Mesenchymal stem cell (in vitro differentiated cells and primary cell): ENCODE data around the gene QSOX2.

ENCODE experiments used
- DNase-seq: peaks from one replicate; pipeline ENCODE4 v3.0.0-alpha.2; 2013
- H2AFZ ChIP-seq: one replicate; pipeline ENCODE4 v1.6.1; 2013; ENCODE audit warnings: low read depth, mild to moderate bottlenecking, control low read depth, inconsistent platforms, low read length, moderate library complexity
- H2AK5ac ChIP-seq: 2 replicates; pipeline ENCODE4 v1.6.1; 2013; ENCODE audit warnings: low read length, moderate library complexity, mild to moderate bottlenecking, inconsistent platforms; ENCODE audit not compliant: severe bottlenecking
- H2BK120ac ChIP-seq: one replicate; pipeline ENCODE4 v1.6.1; 2013; ENCODE audit warnings: low read depth, mild to moderate bottlenecking, inconsistent platforms, low read length, moderate library complexity
- H2BK12ac ChIP-seq, 2 experiments: one replicate each; pipeline ENCODE4 v1.6.1; 2013; ENCODE audit warnings: inconsistent platforms in 2 of 2, low read length in 2 of 2, mild to moderate bottlenecking in 2 of 2, moderate library complexity in 2 of 2, control low read depth in 1 of 2
- H2BK15ac ChIP-seq: one replicate; pipeline ENCODE4 v1.6.1; 2013; ENCODE audit warnings: mild to moderate bottlenecking, low read depth, inconsistent platforms; ENCODE audit not compliant: poor library complexity, severe bottlenecking
- H2BK5ac ChIP-seq: 2 replicates; pipeline ENCODE4 v1.6.1; 2013; ENCODE audit warnings: low read depth, mild to moderate bottlenecking, low read length, control low read depth, inconsistent platforms; ENCODE audit not compliant: poor library complexity, severe bottlenecking
- H3K14ac ChIP-seq, 2 experiments: one replicate each; pipeline ENCODE4 v1.6.1; 2013; ENCODE audit warnings: inconsistent platforms in 2 of 2, low read length in 2 of 2, control low read depth in 1 of 2, mild to moderate bottlenecking in 1 of 2, moderate library complexity in 1 of 2
- H3K18ac ChIP-seq, 2 experiments: one replicate each; pipeline ENCODE4 v1.6.1; 2013; ENCODE audit warnings: inconsistent platforms in 2 of 2, low read length in 2 of 2, control low read depth in 1 of 2, low read depth in 1 of 2, mild to moderate bottlenecking in 1 of 2
- H3K23ac ChIP-seq, 2 experiments: one replicate each; pipeline ENCODE4 v1.6.1; 2013; ENCODE audit warnings: inconsistent platforms in 2 of 2, low read length in 2 of 2, mild to moderate bottlenecking in 2 of 2, moderate library complexity in 2 of 2, control low read depth in 1 of 2
- H3K27ac ChIP-seq: 2 replicates; pipeline ENCODE4 v1.5.1; 2013; ENCODE audit warnings: mild to moderate bottlenecking, moderate library complexity, low read length, control low read depth, inconsistent platforms; ENCODE audit not compliant: poor library complexity, severe bottlenecking
- H3K27me3 ChIP-seq, 2 experiments: 2 replicates each; pipeline versions ENCODE4 v1.6.1 to v1.7.0; 2013; ENCODE audit warnings: low read length in 2 of 2, mild to moderate bottlenecking in 2 of 2, moderate library complexity in 2 of 2, control low read depth in 1 of 2, inconsistent platforms in 1 of 2; ENCODE audit not compliant: control insufficient read depth in 1 of 2, insufficient read depth in 1 of 2
- H3K36me3 ChIP-seq, 2 experiments: 2 replicates each; pipeline versions ENCODE4 v1.6.1 to v1.7.0; 2013; ENCODE audit warnings: low read length in 2 of 2, control low read depth in 1 of 2, inconsistent platforms in 1 of 2, low read depth in 1 of 2, mild to moderate bottlenecking in 1 of 2; ENCODE audit not compliant: insufficient read depth in 2 of 2, control insufficient read depth in 1 of 2
- H3K4ac ChIP-seq, 2 experiments: one replicate each; pipeline ENCODE4 v1.6.1; 2013; ENCODE audit warnings: inconsistent platforms in 2 of 2, low read length in 2 of 2, mild to moderate bottlenecking in 2 of 2, moderate library complexity in 2 of 2, control low read depth in 1 of 2, low read depth in 1 of 2
- H3K4me1 ChIP-seq: 2 replicates; pipeline ENCODE4 v1.6.1; 2013; ENCODE audit warnings: low read depth, low read length, control low read depth; ENCODE audit not compliant: control insufficient read depth, insufficient read depth
- H3K4me2 ChIP-seq: 2 replicates; pipeline ENCODE4 v1.6.1; 2013; ENCODE audit warnings: low read length, mild to moderate bottlenecking, inconsistent platforms; ENCODE audit not compliant: poor library complexity, severe bottlenecking
- H3K4me3 ChIP-seq, 2 experiments: 2 replicates each; pipeline versions ENCODE4 v1.5.1 to v1.7.0; 2013; ENCODE audit warnings: low read length in 2 of 2, mild to moderate bottlenecking in 2 of 2, control low read depth in 1 of 2, low read depth in 1 of 2; ENCODE audit not compliant: insufficient read depth in 1 of 2
- H3K79me1 ChIP-seq: replicated peaks from 2 replicates; pipeline ENCODE4 v1.6.1; 2013; ENCODE audit warnings: mild to moderate bottlenecking, control low read depth, low read length, inconsistent platforms; ENCODE audit not compliant: poor library complexity, severe bottlenecking
- H3K9ac ChIP-seq: 2 replicates; pipeline ENCODE4 v1.7.0; 2013; ENCODE audit warnings: mild to moderate bottlenecking, low read length, moderate library complexity
- H3K9me3 ChIP-seq: 2 replicates; pipeline ENCODE4 v1.7.0; 2013; ENCODE audit warnings: mild to moderate bottlenecking, low read length; ENCODE audit not compliant: control insufficient read depth
- H4K8ac ChIP-seq: one replicate; pipeline ENCODE4 v1.6.1; 2013; ENCODE audit warnings: inconsistent platforms, mild to moderate bottlenecking, low read length, moderate library complexity
- H4K91ac ChIP-seq: one replicate; pipeline ENCODE4 v1.6.1; 2013; ENCODE audit warnings: mild to moderate bottlenecking, low read length, inconsistent platforms
- WGBS: methylation state at CpG from one replicate; pipeline ENCODE4 v1.1.7; 2013; ENCODE audit warnings: mixed read lengths; 5-methylcytosine and 5-hydroxymethylcytosine counted together

The QSOX2 gene

GRCh38 chr9:136285501-136286358 lies 40.1 kb upstream of the QSOX2 start:
- H3K79me1 ChIP-seq = no peaks in the 10 kb centered on the region
- no peak overlapping the region for H3K9ac ChIP-seq
- H3K9me3 ChIP-seq = no peaks in the 10 kb centered on the region
- no peak overlapping the region for H3K27ac ChIP-seq
- no peak overlapping the region for H2BK120ac ChIP-seq
- no peak overlapping the region for H4K91ac ChIP-seq
- H2AFZ ChIP-seq = no peak overlapping the region
- H3K36me3 ChIP-seq = no peaks in the 10 kb centered on the region
- H3K18ac ChIP-seq = no peak overlapping the region
- no peak for DNase-seq
- H3K4me2 ChIP-seq = no peak overlapping the region
- H3K4me1 ChIP-seq = peaks cover 5% of the 10 kb centered on the region
- peaks cover 4 to 57% of the 10 kb centered on the region in 2 experiments for H3K27me3 ChIP-seq
- H4K8ac ChIP-seq = no peak overlapping the region
- 82% methylated on average over 28 of the region's 28 CpGs for WGBS
- no peak overlapping the region for H3K14ac ChIP-seq
- no peak overlapping the region for H3K23ac ChIP-seq
- H2BK15ac ChIP-seq = no peak overlapping the region
- no peak overlapping the region for H2BK5ac ChIP-seq
- H3K4ac ChIP-seq = no peak overlapping the region
- no peak overlapping the region for H2AK5ac ChIP-seq
- H3K4me3 ChIP-seq = no peak overlapping the region
- H2BK12ac ChIP-seq = no peak overlapping the region

GRCh38 chr9:136284951-136285350 lies 39.3 kb upstream of the QSOX2 start:
- DNase-seq = no peak
- Histone ChIP-seq H2AK5ac (no peak overlapping the region), H3K9me3 (peaks cover 1% of the 10 kb centered on the region), H3K23ac (no peak overlapping the region), H2BK15ac (no peak overlapping the region), H3K9ac (no peak overlapping the region), H3K14ac (no peak overlapping the region), H3K36me3 (no peaks in the 10 kb centered on the region), H3K4me2 (no peak overlapping the region), H3K27me3 (peaks cover 8 to 63% of the 10 kb centered on the region in 2 experiments), H4K91ac (no peak overlapping the region), H3K18ac (no peak overlapping the region), H3K4ac (no peak overlapping the region), H2BK120ac (no peak overlapping the region), H4K8ac (no peak overlapping the region), H3K79me1 (no peaks in the 10 kb centered on the region), H2BK12ac (no peak overlapping the region), H3K4me3 (no peak overlapping the region), H3K4me1 (peaks cover 5% of the 10 kb centered on the region), H3K27ac (no peak overlapping the region), H2BK5ac (no peak overlapping the region), H2AFZ (no peak overlapping the region)
- WGBS = 87% methylated on average over 19 of the region's 19 CpGs

- H3K23ac ChIP-seq = no peak overlapping the region
- no peak overlapping the region for H3K4me3 ChIP-seq
- H3K14ac ChIP-seq = no peak overlapping the region
- no peak overlapping the region for H3K18ac ChIP-seq
- peak overlapping the region; percentile 71 for H4K91ac ChIP-seq
- no peaks in the 10 kb centered on the region for H3K79me1 ChIP-seq
- H3K9me3 ChIP-seq = peaks cover 8% of the 10 kb centered on the region
- peaks cover 5% of the 10 kb centered on the region for H3K4me1 ChIP-seq
- H4K8ac ChIP-seq = no peak overlapping the region
- peaks cover 14 to 69% of the 10 kb centered on the region in 2 experiments for H3K27me3 ChIP-seq
- H3K4me2 ChIP-seq = no peak overlapping the region
- no peak overlapping the region for H2AFZ ChIP-seq
- no peak overlapping the region for H2AK5ac ChIP-seq
- H2BK15ac ChIP-seq = no peak overlapping the region
- H3K9ac ChIP-seq = no peak overlapping the region
- no peak overlapping the region for H2BK5ac ChIP-seq
- no peak overlapping the region for H3K27ac ChIP-seq
- WGBS = 79% methylated on average over 22 of the region's 22 CpGs
- no peak overlapping the region for H3K4ac ChIP-seq
- no peak overlapping the region for H2BK120ac ChIP-seq
- no peaks in the 10 kb centered on the region for H3K36me3 ChIP-seq
- no peak overlapping the region for H2BK12ac ChIP-seq
- DNase-seq = no peak
These were observed 38.7 kb upstream of the QSOX2 start for GRCh38 chr9:136284311-136284710.

GRCh38 chr9:136283291-136284235 lies 38.0 kb upstream of the QSOX2 start:
- no peak overlapping the region for H4K91ac ChIP-seq
- H3K14ac ChIP-seq = no peak overlapping the region
- H2AFZ ChIP-seq = no peak overlapping the region
- H3K27me3 ChIP-seq = peaks cover 17 to 71% of the 10 kb centered on the region in 2 experiments
- H2BK120ac ChIP-seq = no peak overlapping the region
- H3K4me2 ChIP-seq = no peak overlapping the region
- H3K4me1 ChIP-seq = peaks cover 5% of the 10 kb centered on the region
- H3K4ac ChIP-seq = no peak overlapping the region
- peak; percentile 62 for DNase-seq
- H3K27ac ChIP-seq = no peak overlapping the region
- H3K9me3 ChIP-seq = peaks cover 14% of the 10 kb centered on the region
- no peak overlapping the region for H2BK5ac ChIP-seq
- H3K23ac ChIP-seq = no peak overlapping the region
- H2AK5ac ChIP-seq = no peak overlapping the region
- peak overlapping the region; percentile 29 for H3K9ac ChIP-seq
- no peak overlapping the region for H2BK12ac ChIP-seq
- H4K8ac ChIP-seq = no peak overlapping the region
- peak overlapping the region in 1 of 2 experiments; percentile 62 for H3K4me3 ChIP-seq
- no peak overlapping the region for H2BK15ac ChIP-seq
- no peaks in the 10 kb centered on the region for H3K79me1 ChIP-seq
- H3K36me3 ChIP-seq = no peaks in the 10 kb centered on the region
- WGBS = 49% methylated on average over 30 of the region's 32 CpGs
- H3K18ac ChIP-seq = no peak overlapping the region
